Activated CD8-positive, alpha-beta memory T cell treated with anti-CD3 and anti-CD28 coated beads, Interleukin-2, amount 10 ng/mL, durations not matched to agents 7 days and 5 days (primary cell): Measurements from ENCODE around the gene PDLIM1. TPM values are rescaled to one million over a fixed set of nuclear protein-coding genes. Genes with fewer than 3 reads are reported as not detected.
A peak's percentile ranks its signal among the peaks of the same experiment; 100 is the strongest.

Experiments used
- ATAC-seq: fragments of 150-1000 bp; cut with Tn5 transposase; one replicate; pipeline ENCODE4 v1.10.0; 2021; ENCODE audit warnings: moderate library complexity
- CTCF ChIA-PET: fragments of 350-600 bp; sonication (Branson Sonifier 250); formaldehyde crosslinking; loops from one replicate; lab custom pipeline; 2021; ENCODE audit warnings: antibody characterized with exemption; lab: Charles Lee
- DNase-seq: peaks from one replicate; pipeline ENCODE4 v3.0.0-alpha.2; 2020
- H3K27ac Mint-ChIP-seq: one replicate; pipeline ENCODE4 v1.8.0; 2021; ENCODE audit warnings: mild to moderate bottlenecking, mixed read lengths
- H3K27me3 Mint-ChIP-seq: one replicate; pipeline ENCODE4 v1.8.0; 2021; ENCODE audit warnings: mixed read lengths
- H3K36me3 Mint-ChIP-seq: one replicate; pipeline ENCODE4 v1.8.0; 2021; ENCODE audit warnings: mild to moderate bottlenecking, mixed read lengths
- H3K4me1 Mint-ChIP-seq: one replicate; pipeline ENCODE4 v1.8.0; 2021; ENCODE audit warnings: mixed read lengths
- H3K4me3 Mint-ChIP-seq: one replicate; pipeline ENCODE4 v1.8.0; 2021; ENCODE audit warnings: mild to moderate bottlenecking, moderate library complexity, mixed read lengths
- H3K9me3 Mint-ChIP-seq: one replicate; pipeline ENCODE4 v1.8.0; 2022; ENCODE audit warnings: low read depth, mixed read lengths
- total RNA-seq, 2 experiments: library from RNA; stranded (reverse); gene quantifications; one replicate each; pipeline ENCODE4 v1.2.3, GENCODE V29; 2021

PDLIM1 gene
- total RNA-seq, 2 experiments from 2014 or later: 4.8 to 22.7 TPM

GRCh38 chr10:95328013-95328412 is 37.2 kb upstream of the PDLIM1 start:
- H3K4me3 Mint-ChIP-seq: no peak overlapping the region
- no peaks in the 10 kb centered on the region for H3K36me3 Mint-ChIP-seq
- H3K4me1 Mint-ChIP-seq: peaks cover 11% of the 10 kb centered on the region
- H3K27ac Mint-ChIP-seq: no peak overlapping the region
- DNase-seq (no peak), ATAC-seq (no peak)
- H3K9me3 Mint-ChIP-seq: no peaks in the 10 kb centered on the region
- CTCF ChIA-PET: interaction anchor here (1.3 to 1.5 kb wide), 2 partner anchors 35 to 82 kb away, joined by 4 to 7 read pairs; no protein-coding TSS in a partner anchor
- H3K27me3 Mint-ChIP-seq: peaks cover 9% of the 10 kb centered on the region

- CTCF ChIA-PET: no interaction called here
- Mint-ChIP-seq H3K27ac (no peak overlapping the region), H3K36me3 (no peaks in the 10 kb centered on the region), H3K4me1 (peaks cover 11% of the 10 kb centered on the region), H3K9me3 (no peaks in the 10 kb centered on the region), H3K4me3 (no peak overlapping the region), H3K27me3 (peaks cover 9% of the 10 kb centered on the region)
- DNase-seq (no peak), ATAC-seq (no peak)
These were observed 36.6 kb upstream of the PDLIM1 start for GRCh38 chr10:95327367-95327766.

- no peaks in the 10 kb centered on the region for H3K36me3 Mint-ChIP-seq
- peaks cover 11% of the 10 kb centered on the region for H3K4me1 Mint-ChIP-seq
- H3K27me3 Mint-ChIP-seq: peaks cover 8% of the 10 kb centered on the region
- H3K27ac Mint-ChIP-seq: no peak overlapping the region
- no peaks in the 10 kb centered on the region for H3K9me3 Mint-ChIP-seq
- no peak overlapping the region for H3K4me3 Mint-ChIP-seq
- ATAC-seq (no peak), DNase-seq (no peak)
- CTCF ChIA-PET: interaction anchor here (0.6 kb wide), 1 partner anchor 27 kb away, joined by 3 read pairs; no protein-coding TSS in a partner anchor
These were observed 35.6 kb upstream of the PDLIM1 start for GRCh38 chr10:95326396-95326795.

- CTCF ChIA-PET: no interaction called here
- Mint-ChIP-seq H3K4me3 (no peak overlapping the region), H3K36me3 (no peaks in the 10 kb centered on the region), H3K27me3 (peaks cover 12% of the 10 kb centered on the region), H3K4me1 (peaks cover 11% of the 10 kb centered on the region), H3K27ac (no peak overlapping the region), H3K9me3 (no peaks in the 10 kb centered on the region)
- DNase-seq (no peak), ATAC-seq (no peak)
These were observed 35.1 kb upstream of the PDLIM1 start for GRCh38 chr10:95325863-95326262.

- H3K9me3 Mint-ChIP-seq: no peaks in the 10 kb centered on the region
- H3K27me3 Mint-ChIP-seq: peaks cover 20% of the 10 kb centered on the region
- ATAC-seq (no peak), DNase-seq (no peak)
- CTCF ChIA-PET: no interaction called here
- no peak overlapping the region for H3K27ac Mint-ChIP-seq
- H3K4me1 Mint-ChIP-seq: peaks cover 7% of the 10 kb centered on the region
- H3K4me3 Mint-ChIP-seq: no peak overlapping the region
- no peaks in the 10 kb centered on the region for H3K36me3 Mint-ChIP-seq
These were observed 33.8 kb upstream of the PDLIM1 start for GRCh38 chr10:95324436-95325268.

GRCh38 chr10:95321554-95322301 is 30.9 kb upstream of the PDLIM1 start:
- peaks cover 23% of the 10 kb centered on the region for H3K27me3 Mint-ChIP-seq
- no peaks in the 10 kb centered on the region for H3K9me3 Mint-ChIP-seq
- H3K36me3 Mint-ChIP-seq: no peaks in the 10 kb centered on the region
- ATAC-seq (no peak), DNase-seq (no peak)
- H3K27ac Mint-ChIP-seq: no peak overlapping the region
- H3K4me1 Mint-ChIP-seq: no peaks in the 10 kb centered on the region
- no peak overlapping the region for H3K4me3 Mint-ChIP-seq
- CTCF ChIA-PET: no interaction called here

- CTCF ChIA-PET: interaction anchor here (0.7 kb wide), 1 partner anchor 44 kb away, joined by 4 read pairs; no protein-coding TSS in a partner anchor
- Mint-ChIP-seq H3K9me3 (no peaks in the 10 kb centered on the region), H3K36me3 (no peaks in the 10 kb centered on the region), H3K4me1 (no peaks in the 10 kb centered on the region), H3K4me3 (no peak overlapping the region), H3K27ac (no peak overlapping the region), H3K27me3 (peaks cover 28% of the 10 kb centered on the region)
- ATAC-seq (no peak), DNase-seq (no peak)
These were observed 28.4 kb upstream of the PDLIM1 start for GRCh38 chr10:95319239-95319638.

GRCh38 chr10:95315509-95315908 is 24.7 kb upstream of the PDLIM1 start:
- no peak overlapping the region for H3K4me3 Mint-ChIP-seq
- H3K36me3 Mint-ChIP-seq: no peaks in the 10 kb centered on the region
- ATAC-seq: no peak
- H3K27ac Mint-ChIP-seq: no peak overlapping the region
- CTCF ChIA-PET: interaction anchor here (0.7 to 1.2 kb wide), 2 partner anchors 47 to 50 kb away, joined by 3 read pairs; no protein-coding TSS in a partner anchor
- H3K9me3 Mint-ChIP-seq: no peaks in the 10 kb centered on the region
- peaks cover 18% of the 10 kb centered on the region for H3K27me3 Mint-ChIP-seq
- no peak for DNase-seq
- no peaks in the 10 kb centered on the region for H3K4me1 Mint-ChIP-seq

GRCh38 chr10:95314192-95314918 is 23.6 kb upstream of the PDLIM1 start:
- CTCF ChIA-PET: no interaction called here
- H3K36me3 Mint-ChIP-seq: no peaks in the 10 kb centered on the region
- H3K27ac Mint-ChIP-seq: no peak overlapping the region
- DNase-seq: peak; percentile 30
- no peak overlapping the region for H3K4me3 Mint-ChIP-seq
- no peaks in the 10 kb centered on the region for H3K9me3 Mint-ChIP-seq
- H3K4me1 Mint-ChIP-seq: peaks cover 11% of the 10 kb centered on the region
- ATAC-seq: no peak
- H3K27me3 Mint-ChIP-seq: peaks cover 17% of the 10 kb centered on the region

GRCh38 chr10:95312986-95313495 is 22.2 kb upstream of the PDLIM1 start:
- H3K27me3 Mint-ChIP-seq: peaks cover 16% of the 10 kb centered on the region
- no peaks in the 10 kb centered on the region for H3K36me3 Mint-ChIP-seq
- CTCF ChIA-PET: no interaction called here
- H3K27ac Mint-ChIP-seq: no peak overlapping the region
- ATAC-seq (no peak), DNase-seq (no peak)
- no peaks in the 10 kb centered on the region for H3K9me3 Mint-ChIP-seq
- peaks cover 23% of the 10 kb centered on the region for H3K4me1 Mint-ChIP-seq
- H3K4me3 Mint-ChIP-seq: no peak overlapping the region

GRCh38 chr10:95312257-95312656 is 21.5 kb upstream of the PDLIM1 start:
- ATAC-seq: no peak
- Mint-ChIP-seq H3K4me3 (no peak overlapping the region), H3K27me3 (peaks cover 17% of the 10 kb centered on the region), H3K4me1 (peaks cover 23% of the 10 kb centered on the region), H3K36me3 (no peaks in the 10 kb centered on the region), H3K27ac (no peak overlapping the region), H3K9me3 (no peaks in the 10 kb centered on the region)
- no peak for DNase-seq
- CTCF ChIA-PET: no interaction called here

- H3K27me3 Mint-ChIP-seq: peaks cover 27% of the 10 kb centered on the region
These were observed 19.2 kb upstream of the PDLIM1 start for GRCh38 chr10:95309958-95310357.

More at GRCh38 chr10:95309958-95310357, 19.2 kb upstream of the PDLIM1 start:
- no peak for DNase-seq
- H3K4me3 Mint-ChIP-seq: no peak overlapping the region
- H3K27ac Mint-ChIP-seq: no peak overlapping the region
- no peaks in the 10 kb centered on the region for H3K36me3 Mint-ChIP-seq
- H3K4me1 Mint-ChIP-seq: peaks cover 23% of the 10 kb centered on the region
- H3K9me3 Mint-ChIP-seq: no peaks in the 10 kb centered on the region
- ATAC-seq: no peak
- CTCF ChIA-PET: no interaction called here
